ENCODE results near the gene TNFRSF14. TPM values are rescaled to one million over a fixed set of nuclear protein-coding genes. Genes with fewer than 3 reads are reported as not detected.

The TNFRSF14 gene
- total and polyA plus RNA-seq, 2 of the 13 experiments (the other 11 are each of a cell fraction or from before 2014, with no cell fraction given) = 11.9 to 49.9 TPM

GRCh38 chr1:2548068-2548589 lies 8.0 kb upstream of the TNFRSF14 start (continued):
- TF ChIP-seq KIAA2018 (CRISPR knock-in tag; IDR thresholded peaks at IDR 0.05; ENCODE audit: borderline replicate concordance) = 0 out of 2 replicates have a peak, but pooled peaks have one; percentile 11
- no peak for TF ChIP-seq MAF1 (CRISPR knock-in tag; IDR thresholded peaks at IDR 0.05; ENCODE audit: borderline replicate concordance)
- TF ChIP-seq TRAFD1 (CRISPR knock-in tag; IDR thresholded peaks at IDR 0.05; ENCODE audit: borderline replicate concordance) = no peak
- peak; percentile 68; the same call in 1 of the 2 replicates for TF ChIP-seq KDM2A (CRISPR knock-in tag; IDR thresholded peaks at IDR 0.05; ENCODE audit: borderline replicate concordance, low read depth)
- no peak for TF ChIP-seq ZNF879 (CRISPR knock-in tag; IDR thresholded peaks at IDR 0.05)
- TF ChIP-seq ZKSCAN1 (IDR thresholded peaks at IDR 0.05; ENCODE audit: low read length) = no peak
- peak; percentile 41 for TF ChIP-seq ZNF407 (CRISPR knock-in tag; IDR thresholded peaks at IDR 0.05; ENCODE audit: not compliant biosample characterization)

All from HepG2 (cell line).